Measurements from ENCODE around the gene RYR2.

The RYR2 gene

GRCh38 chr1:237457573-237457972 is 415.6 kb downstream of the RYR2 start:
- Mint-ChIP-seq H3K4me3 (no peak overlapping the region), H3K27ac (no peak overlapping the region), H3K4me1 (no peaks in the 10 kb centered on the region), H3K27me3 (ENCODE audit: low read depth, poor library complexity) (no peaks in the 10 kb centered on the region), H3K9me3 (no peaks in the 10 kb centered on the region), H3K36me3 (ENCODE audit: low read depth) (no peaks in the 10 kb centered on the region)
- DNase-seq: no peak
- no peak for TF ChIP-seq CTCF (IDR thresholded peaks at IDR 0.05)

GRCh38 chr1:237467320-237467719 is 425.3 kb downstream of the RYR2 start:
- no peaks in the 10 kb centered on the region for H3K27me3 Mint-ChIP-seq (ENCODE audit: low read depth, poor library complexity)
- no peak overlapping the region for H3K27ac Mint-ChIP-seq
- no peaks in the 10 kb centered on the region for H3K9me3 Mint-ChIP-seq
- TF ChIP-seq CTCF (IDR thresholded peaks at IDR 0.05): no peak
- no peak for DNase-seq
- H3K4me1 Mint-ChIP-seq: peaks cover 10% of the 10 kb centered on the region
- H3K36me3 Mint-ChIP-seq (ENCODE audit: low read depth): no peaks in the 10 kb centered on the region
- H3K4me3 Mint-ChIP-seq: no peak overlapping the region

- Mint-ChIP-seq H3K9me3 (no peaks in the 10 kb centered on the region), H3K27me3 (ENCODE audit: low read depth, poor library complexity) (no peaks in the 10 kb centered on the region), H3K4me3 (no peak overlapping the region), H3K27ac (no peak overlapping the region), H3K4me1 (no peaks in the 10 kb centered on the region), H3K36me3 (ENCODE audit: low read depth) (no peaks in the 10 kb centered on the region)
- no peak for TF ChIP-seq CTCF (IDR thresholded peaks at IDR 0.05)
- peak; percentile 4 for DNase-seq
Observed at GRCh38 chr1:237470712-237471338, 428.8 kb downstream of the RYR2 start.

GRCh38 chr1:237471377-237471776 is 429.4 kb downstream of the RYR2 start:
- Mint-ChIP-seq H3K27me3 (ENCODE audit: low read depth, poor library complexity) (no peaks in the 10 kb centered on the region), H3K36me3 (ENCODE audit: low read depth) (no peaks in the 10 kb centered on the region), H3K9me3 (no peaks in the 10 kb centered on the region), H3K4me1 (no peaks in the 10 kb centered on the region), H3K4me3 (no peak overlapping the region), H3K27ac (no peak overlapping the region)
- no peak for TF ChIP-seq CTCF (IDR thresholded peaks at IDR 0.05)
- DNase-seq: no peak

GRCh38 chr1:237471956-237472355 is 430.0 kb downstream of the RYR2 start:
- TF ChIP-seq CTCF (IDR thresholded peaks at IDR 0.05): no peak
- Mint-ChIP-seq H3K4me1 (no peaks in the 10 kb centered on the region), H3K27me3 (ENCODE audit: low read depth, poor library complexity) (no peaks in the 10 kb centered on the region), H3K9me3 (no peaks in the 10 kb centered on the region), H3K4me3 (no peak overlapping the region), H3K27ac (no peak overlapping the region), H3K36me3 (ENCODE audit: low read depth) (no peaks in the 10 kb centered on the region)
- no peak for DNase-seq

GRCh38 chr1:237473854-237474253 is 431.9 kb downstream of the RYR2 start:
- no peaks in the 10 kb centered on the region for H3K4me1 Mint-ChIP-seq

More at GRCh38 chr1:237473854-237474253, 431.9 kb downstream of the RYR2 start:
- no peaks in the 10 kb centered on the region for H3K9me3 Mint-ChIP-seq
- H3K27me3 Mint-ChIP-seq (ENCODE audit: low read depth, poor library complexity): no peaks in the 10 kb centered on the region
- no peak overlapping the region for H3K27ac Mint-ChIP-seq
- H3K4me3 Mint-ChIP-seq: no peak overlapping the region
- no peak for TF ChIP-seq CTCF (IDR thresholded peaks at IDR 0.05)
- H3K36me3 Mint-ChIP-seq (ENCODE audit: low read depth): no peaks in the 10 kb centered on the region
- DNase-seq: no peak

Data from nephron progenitor cell (in vitro differentiated cells).